ENCODE measurements around the gene GGA2. TPM values are rescaled to one million over a fixed set of nuclear protein-coding genes. Genes with fewer than 3 reads are reported as not detected.

GGA2 gene
- polyA plus RNA-seq, 4 donors = 110 to 158 (median 140) TPM

DNA sequence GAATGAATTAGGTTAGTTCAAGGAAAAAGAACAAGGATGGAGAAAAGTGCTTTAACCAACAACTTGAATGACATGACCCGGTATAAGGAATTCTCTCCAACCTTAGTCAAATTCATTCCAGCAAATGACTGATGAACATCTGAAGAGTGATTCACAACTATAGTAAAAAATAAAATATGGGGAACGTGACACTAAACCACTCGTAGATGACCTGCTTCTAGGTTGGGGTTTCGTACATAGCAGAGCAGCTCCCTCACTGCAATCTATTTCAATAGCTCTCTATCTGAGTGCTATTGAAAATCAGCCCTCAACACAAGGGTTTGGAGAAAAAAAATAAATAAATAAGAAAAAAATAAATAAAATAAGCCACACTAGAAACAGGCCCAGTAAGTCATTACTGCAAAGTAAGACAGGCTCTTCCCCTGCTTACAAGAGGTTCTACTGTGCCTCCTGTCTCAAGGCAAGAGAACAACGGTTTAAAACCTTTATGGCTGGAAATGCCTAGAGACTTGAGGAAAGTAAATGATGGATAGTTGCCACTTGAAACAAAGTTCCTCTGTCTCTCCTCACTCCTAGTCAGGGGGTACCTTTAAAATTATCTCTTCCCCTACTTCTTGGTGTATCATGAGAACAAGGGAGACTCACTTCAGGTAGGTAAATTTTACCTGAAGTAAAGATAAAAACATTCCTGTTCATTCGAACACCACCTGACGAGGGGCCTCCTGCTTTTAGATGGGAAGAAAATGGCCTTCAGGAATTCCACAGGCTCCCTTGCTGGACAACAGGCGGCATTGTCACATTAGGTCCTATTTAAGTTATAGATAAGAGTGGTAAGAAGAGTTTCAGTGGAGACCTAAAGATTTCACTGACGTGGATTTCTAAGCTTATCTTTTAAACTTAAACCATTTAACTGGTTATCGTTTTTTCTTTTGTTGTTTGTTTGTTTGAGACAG lies 77.8 kb downstream of the GGA2 start:
- DNase-seq (ENCODE audit: low read depth in 4 of 4, low spot score in 2 of 4) = no peak

DNA sequence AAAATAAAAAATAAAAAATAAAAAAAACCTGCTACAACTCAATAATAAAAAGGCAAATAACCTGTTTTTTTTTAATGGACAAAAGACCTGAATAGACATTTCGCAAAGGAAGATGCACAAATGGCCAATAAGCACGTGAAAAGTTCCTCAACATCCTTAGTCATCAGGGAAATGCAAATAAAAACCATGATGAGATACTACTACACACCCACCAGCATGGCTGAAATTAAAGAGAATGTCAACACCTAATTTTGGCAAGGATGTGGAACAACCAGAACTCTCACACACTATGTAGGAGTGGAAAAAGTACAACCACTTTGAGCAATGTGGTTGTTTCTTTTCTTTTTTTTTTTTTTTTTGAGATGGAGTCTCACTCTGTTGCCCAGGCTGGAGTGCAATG lies 81.9 kb downstream of the GGA2 start:
- DNase-seq (ENCODE audit: low read depth in 4 of 4, low spot score in 2 of 4) = no peak

DNA sequence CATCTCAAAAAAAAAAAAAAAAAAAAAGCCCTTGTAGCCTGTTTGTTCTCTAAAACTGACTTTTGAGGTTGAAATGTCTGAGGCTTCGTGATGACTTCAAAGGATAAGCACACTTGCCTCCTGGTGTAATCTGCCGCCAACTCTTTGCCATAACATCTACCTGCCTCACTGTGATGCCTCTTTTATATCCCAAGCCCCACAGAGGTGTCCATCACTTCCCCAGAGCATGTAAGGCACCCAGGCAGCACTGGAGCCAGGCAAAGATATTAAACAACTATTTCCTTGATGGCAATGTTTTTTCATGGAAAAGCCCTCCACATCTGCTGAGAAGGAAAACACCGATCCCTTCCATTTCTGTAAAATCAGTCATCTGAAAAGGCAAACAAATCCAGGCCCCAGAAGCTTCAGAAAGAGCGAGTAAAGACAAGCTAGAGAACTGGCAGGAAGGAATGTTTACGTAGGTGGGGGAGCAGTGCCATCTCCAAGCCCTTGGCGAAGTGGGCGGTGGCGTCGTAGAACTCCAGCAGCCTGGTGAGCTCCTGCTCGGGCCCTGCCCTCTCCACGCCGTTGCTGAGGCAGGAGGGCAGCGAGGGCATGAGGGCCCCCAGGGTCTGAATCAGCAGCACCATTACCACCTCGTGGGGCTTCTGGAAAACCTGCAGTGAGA lies 85.9 kb downstream of the GGA2 start:
- peak in 2 of 4 donors; percentile 6 to 8 for DNase-seq (ENCODE audit: low read depth in 4 of 4, low spot score in 2 of 4)

DNA sequence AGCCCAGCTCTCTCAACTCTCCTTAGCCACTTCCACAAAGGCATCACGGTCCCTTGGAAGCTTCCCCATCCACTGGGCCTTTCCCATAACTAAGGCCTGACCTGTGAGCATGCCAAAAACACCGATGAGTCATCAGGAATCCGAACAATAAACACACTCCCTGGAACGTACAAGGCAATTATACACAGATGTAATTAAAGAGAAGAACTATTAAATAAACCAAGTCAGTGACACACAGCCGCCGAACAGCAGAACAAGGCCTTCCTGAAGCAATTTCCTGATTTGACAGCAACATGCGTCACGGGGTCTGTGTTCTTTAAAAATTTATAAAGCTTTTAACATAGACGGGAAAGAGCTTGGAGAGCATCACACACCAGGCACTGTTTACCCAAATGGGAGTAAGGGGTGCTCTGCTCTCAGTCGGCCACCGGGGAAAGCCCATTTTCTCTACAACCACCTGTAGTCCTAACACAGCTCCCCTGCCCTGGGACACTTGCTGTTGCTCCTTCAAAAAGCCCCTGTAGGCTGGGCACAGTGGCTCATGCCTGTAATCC lies 86.7 kb downstream of the GGA2 start:
- no peak for DNase-seq (ENCODE audit: low read depth in 4 of 4, low spot score in 2 of 4)

DNA sequence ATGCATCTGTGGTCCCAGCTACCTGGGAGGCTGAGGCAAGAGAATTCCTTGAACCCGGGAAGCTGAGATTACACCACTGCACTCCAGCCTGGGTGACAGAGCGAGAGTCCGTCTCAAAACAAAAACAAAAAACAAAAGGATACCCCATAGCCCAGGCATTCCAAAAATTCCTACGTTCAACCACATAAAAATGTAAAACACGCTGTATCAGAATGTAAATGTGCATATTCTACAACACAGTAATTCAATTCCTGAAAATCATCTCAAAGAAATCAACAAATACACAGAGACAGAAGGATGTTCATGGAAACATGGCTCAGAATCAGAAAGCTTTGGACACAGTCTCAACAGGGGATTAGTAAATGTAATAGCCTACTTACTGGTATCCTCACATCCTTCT lies 90.3 kb downstream of the GGA2 start:
- DNase-seq (ENCODE audit: low read depth in 4 of 4, low spot score in 2 of 4) = no peak

DNA sequence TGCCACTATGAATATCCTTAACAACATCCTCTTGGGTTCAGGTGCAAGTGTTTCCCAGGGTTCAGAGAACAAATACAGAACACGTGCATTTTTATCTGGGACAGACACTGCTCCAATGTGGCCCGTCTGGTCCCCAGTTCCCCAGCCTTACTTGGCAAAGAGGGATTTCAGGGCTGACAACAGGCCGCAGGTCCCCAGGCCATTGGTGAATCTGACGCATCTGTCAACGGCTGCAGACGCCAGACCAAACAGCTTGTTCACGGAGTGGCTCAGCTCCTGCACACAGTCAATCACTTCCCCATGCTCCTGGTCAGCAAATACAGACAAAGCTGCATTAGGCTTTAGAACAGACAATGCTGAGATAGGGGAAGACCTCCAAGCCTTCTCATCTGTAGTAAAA lies 93.5 kb downstream of the GGA2 start:
- DNase-seq (ENCODE audit: low read depth in 4 of 4, low spot score in 2 of 4) = no peak

DNA sequence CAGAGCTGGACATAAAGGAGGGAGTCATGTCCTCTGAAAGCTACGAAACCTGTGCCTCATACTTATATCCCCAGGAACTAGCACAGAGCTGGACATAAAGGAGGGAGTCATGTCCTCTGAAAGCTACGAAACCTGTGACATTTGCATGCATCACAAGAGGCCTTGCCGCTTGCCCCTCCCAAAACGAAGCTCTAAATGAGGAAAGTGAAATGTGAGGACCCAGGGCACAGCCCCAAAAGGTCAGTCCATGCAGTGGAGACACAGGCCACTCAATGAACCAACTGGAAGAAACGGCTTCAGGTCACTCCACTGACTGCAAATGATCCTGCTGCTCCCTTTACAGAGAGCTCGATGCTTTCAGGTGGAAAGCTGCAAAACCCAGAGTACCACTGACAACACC lies 95.6 kb downstream of the GGA2 start:
- no peak for DNase-seq (ENCODE audit: low read depth in 4 of 4, low spot score in 2 of 4)

Other genes starting within 250 kb of the GGA2 start
- 10 to 100 TPM; 12.8 to 26.0 (median 16.2) TPM for gene SCNN1B, start 208.2 kb downstream of the GGA2 start, polyA plus RNA-seq (ENCODE audit: insufficient read length in 4 of 4)
- 10 to 100 TPM; 21.7 to 42.4 (median 30.9) TPM for gene COG7, start 57.3 kb downstream of the GGA2 start, polyA plus RNA-seq (ENCODE audit: insufficient read length in 4 of 4)
- 10 to 100 TPM; 28.2 to 33.2 (median 30.2) TPM for gene EARS2, start 46.9 kb upstream of the GGA2 start, polyA plus RNA-seq (ENCODE audit: insufficient read length in 4 of 4)
- 10 to 100 TPM; 66.7 to 80.8 (median 74.6) TPM for gene UBFD1, start 47.2 kb upstream of the GGA2 start, polyA plus RNA-seq (ENCODE audit: insufficient read length in 4 of 4)
- 100 to 1,000 TPM in 2 of 4 donors, 10 to 100 TPM in 2; 88.4 to 106 (median 98.1) TPM for gene NDUFAB1, start 85.8 kb upstream of the GGA2 start, polyA plus RNA-seq (ENCODE audit: insufficient read length in 4 of 4)
- 10 to 100 TPM; 17.5 to 22.3 (median 20.4) TPM for gene PALB2, start 130.8 kb upstream of the GGA2 start, polyA plus RNA-seq (ENCODE audit: insufficient read length in 4 of 4)
- gene DCTN5, start 131.0 kb upstream of the GGA2 start, polyA plus RNA-seq (ENCODE audit: insufficient read length in 4 of 4) = 10 to 100 TPM; 55.9 to 71.1 (median 64.8) TPM
- gene PLK1, start 168.4 kb upstream of the GGA2 start, polyA plus RNA-seq (ENCODE audit: insufficient read length in 4 of 4) = 10 to 100 TPM; 24.4 to 29.9 (median 26.1) TPM
- 1 to 10 TPM in 1 of 4 donors, under 1 TPM in 3; 0.51 to 1.1 (median 0.77) TPM for gene ERN2, start 202.7 kb upstream of the GGA2 start, polyA plus RNA-seq (ENCODE audit: insufficient read length in 4 of 4)
- 1 to 10 TPM in 2 of 4 donors, under 1 TPM in 2; 0.56 to 1.8 (median 1.2) TPM for gene CHP2, start 244.5 kb upstream of the GGA2 start, polyA plus RNA-seq (ENCODE audit: insufficient read length in 4 of 4)

All from left renal cortex interstitium (tissue), 4 donors.